H9 (cell line): ENCODE measurements around the gene KRTAP11-1. TPM values are rescaled to one million over a fixed set of nuclear protein-coding genes. Genes with fewer than 3 reads are reported as not detected.

Experiments
- DNase-seq: peaks from one replicate; pipeline ENCODE4 v3.0.0-alpha.2; 2017
- H2AFZ ChIP-seq: one replicate; pipeline ENCODE4 v1.6.1; 2013; ENCODE audit warnings: mild to moderate bottlenecking, low read length, control low read depth, moderate library complexity
- H2AK5ac ChIP-seq: 2 replicates; pipeline ENCODE4 v1.6.1; 2013; ENCODE audit warnings: low read length, control low read depth, mixed read lengths; ENCODE audit not compliant: insufficient read length
- H2BK120ac ChIP-seq: one replicate; pipeline ENCODE4 v1.6.1; 2013; ENCODE audit warnings: low read depth, mild to moderate bottlenecking, low read length, control low read depth, inconsistent platforms; ENCODE audit not compliant: poor library complexity, severe bottlenecking
- H2BK12ac ChIP-seq: 2 replicates; pipeline ENCODE4 v1.6.1; 2013; ENCODE audit warnings: low read length, control low read depth, mixed read lengths, low read depth; ENCODE audit not compliant: insufficient read length
- H2BK15ac ChIP-seq: 2 replicates; pipeline ENCODE4 v1.6.1; 2013; ENCODE audit warnings: low read depth, low read length, control low read depth
- H2BK20ac ChIP-seq: one replicate; pipeline ENCODE4 v1.6.1; 2013; ENCODE audit warnings: low read depth, mild to moderate bottlenecking, low read length, control low read depth, inconsistent platforms; ENCODE audit not compliant: poor library complexity, severe bottlenecking
- H2BK5ac ChIP-seq: 2 replicates; pipeline ENCODE4 v1.6.1; 2013; ENCODE audit warnings: low read length, control low read depth, mixed read lengths; ENCODE audit not compliant: insufficient read length
- H3K14ac ChIP-seq: 2 replicates; pipeline ENCODE4 v1.6.1; 2013; ENCODE audit warnings: low read length, control low read depth; ENCODE audit not compliant: insufficient read depth
- H3K18ac ChIP-seq: 2 replicates; pipeline ENCODE4 v1.6.1; 2013; ENCODE audit warnings: low read depth, mild to moderate bottlenecking, mixed read lengths, low read length, control low read depth; ENCODE audit not compliant: insufficient read length
- H3K23ac ChIP-seq: 2 replicates; pipeline ENCODE4 v1.6.1; 2013; ENCODE audit warnings: low read length, control low read depth, mixed read lengths, low read depth; ENCODE audit not compliant: insufficient read length
- H3K23me2 ChIP-seq: 2 replicates; pipeline ENCODE4 v1.6.1; 2013; ENCODE audit warnings: low read depth, mild to moderate bottlenecking, mixed read lengths, low read length, control low read depth; ENCODE audit not compliant: insufficient read length, poor library complexity, severe bottlenecking
- H3K27ac ChIP-seq: 2 replicates; pipeline ENCODE4 v1.5.1; 2013; ENCODE audit warnings: low read length, control low read depth, mixed read lengths, low read depth; ENCODE audit not compliant: insufficient read length
- H3K27me3 ChIP-seq: 2 replicates; pipeline ENCODE4 v1.6.1; 2013; ENCODE audit warnings: low read length, control low read depth, inconsistent platforms; ENCODE audit not compliant: insufficient read depth
- H3K4ac ChIP-seq: 2 replicates; pipeline ENCODE4 v1.6.1; 2013; ENCODE audit warnings: low read depth, mild to moderate bottlenecking, control low read depth, inconsistent platforms, low read length, moderate library complexity
- H3K4me1 ChIP-seq: 2 replicates; pipeline ENCODE4 v1.6.1; 2013; ENCODE audit warnings: low read length, control low read depth, inconsistent platforms; ENCODE audit not compliant: insufficient read depth
- H3K4me2 ChIP-seq: 2 replicates; pipeline ENCODE4 v1.6.1; 2013; ENCODE audit warnings: low read length, control low read depth, mixed read lengths; ENCODE audit not compliant: insufficient read length, insufficient read depth
- H3K56ac ChIP-seq: 2 replicates; pipeline ENCODE4 v1.6.1; 2013; ENCODE audit warnings: low read depth, mild to moderate bottlenecking, mixed read lengths, low read length, control low read depth; ENCODE audit not compliant: insufficient read length
- H3K79me1 ChIP-seq: 2 replicates; pipeline ENCODE4 v1.6.1; 2013; ENCODE audit warnings: low read depth, mild to moderate bottlenecking, moderate library complexity, low read length, control low read depth, inconsistent platforms; ENCODE audit not compliant: insufficient read depth, poor library complexity, severe bottlenecking
- H3K79me2 ChIP-seq: 2 replicates; pipeline ENCODE4 v1.6.1; 2013; ENCODE audit warnings: low read length, control low read depth, inconsistent platforms; ENCODE audit not compliant: insufficient read depth
- H3K9ac ChIP-seq: 2 replicates; pipeline ENCODE4 v1.6.1; 2013; ENCODE audit warnings: low read length, control low read depth, mixed read lengths; ENCODE audit not compliant: insufficient read length; ENCODE audit errors: extremely low read depth
- H3K9me3 ChIP-seq: one replicate; pipeline ENCODE4 v1.6.1; 2013; ENCODE audit warnings: low read depth, low read length, inconsistent platforms; ENCODE audit not compliant: control insufficient read depth
- H3T11ph ChIP-seq: one replicate; pipeline ENCODE4 v1.6.1; 2013; ENCODE audit warnings: mild to moderate bottlenecking, low read length, control low read depth, inconsistent platforms
- H4K20me1 ChIP-seq: one replicate; pipeline ENCODE4 v1.6.1; 2013; ENCODE audit not compliant: control insufficient read depth, insufficient read length, insufficient read depth
- H4K5ac ChIP-seq: 2 replicates; pipeline ENCODE4 v1.6.1; 2013; ENCODE audit warnings: low read depth, mild to moderate bottlenecking, mixed read lengths, low read length, control low read depth; ENCODE audit not compliant: insufficient read length
- H4K8ac ChIP-seq: replicated peaks from 2 replicates; pipeline ENCODE4 v1.6.1; 2013; ENCODE audit warnings: low read length, control low read depth, mixed read lengths, low read depth; ENCODE audit not compliant: insufficient read length
- H4K91ac ChIP-seq: 2 replicates; pipeline ENCODE4 v1.6.1; 2013; ENCODE audit warnings: low read depth, mild to moderate bottlenecking, moderate library complexity, mixed read lengths, low read length, control low read depth; ENCODE audit not compliant: insufficient read length
- H3K27ac Mint-ChIP-seq, 3 experiments: 2 replicates in 2 of 3; 3 replicates in 1 of 3; pipeline ENCODE4 v1.8.0; 2020 to 2021; ENCODE audit warnings: mixed read lengths in 3 of 3, mild to moderate bottlenecking in 1 of 3, moderate library complexity in 1 of 3
- H3K27me3 Mint-ChIP-seq: 2 replicates; pipeline ENCODE4 v1.8.0; 2021; ENCODE audit warnings: low read depth, mild to moderate bottlenecking, moderate library complexity, mixed read lengths
- H3K36me3 Mint-ChIP-seq, 3 experiments: 2 replicates in 2 of 3; 3 replicates in 1 of 3; pipeline ENCODE4 v1.8.0; 2020 to 2021; ENCODE audit warnings: low read depth in 3 of 3, mixed read lengths in 3 of 3; ENCODE audit not compliant: insufficient read depth in 1 of 3
- H3K4me1 Mint-ChIP-seq, 2 experiments: 2 replicates each; pipeline ENCODE4 v1.8.0; 2020; ENCODE audit warnings: mixed read lengths in 2 of 2
- H3K4me3 Mint-ChIP-seq, 2 experiments: 2 replicates in 1 of 2; 3 replicates in 1 of 2; pipeline ENCODE4 v1.8.0; 2020 to 2021; ENCODE audit warnings: mild to moderate bottlenecking in 2 of 2, mixed read lengths in 2 of 2, moderate library complexity in 1 of 2
- H3K9me3 Mint-ChIP-seq, 2 experiments: 2 replicates in 1 of 2; 3 replicates in 1 of 2; pipeline ENCODE4 v1.8.0; 2020; ENCODE audit warnings: mild to moderate bottlenecking in 2 of 2, mixed read lengths in 2 of 2, moderate library complexity in 1 of 2
- WGBS: extraction: QIAGEN DNeasy Blood & Tissue Kit; methylation state at CpG from one replicate; pipeline ENCODE4 v1.1.7; 2013; ENCODE audit warnings: missing lambda C conversion rate, low lambda C conversion rate, mixed read lengths; ENCODE audit not compliant: insufficient read length; ENCODE audit errors: extremely low coverage; 5-methylcytosine and 5-hydroxymethylcytosine counted together
- total RNA-seq: library from RNA; stranded (reverse); gene quantifications from 2 replicates; pipeline ENCODE4 v1.2.1, GENCODE V29; 2021
- TF ChIP-seq, protein P1 (sequence below): fragments of 200-600 bp; sonication (generic); conservative IDR thresholded peaks from 3 replicates; pipeline ENCODE4 v1.8.0; 2021; ENCODE audit warnings: antibody characterized with exemption, mild to moderate bottlenecking

The KRTAP11-1 gene
- total RNA-seq, 1 experiment from 2014 or later: not detected

DNA sequence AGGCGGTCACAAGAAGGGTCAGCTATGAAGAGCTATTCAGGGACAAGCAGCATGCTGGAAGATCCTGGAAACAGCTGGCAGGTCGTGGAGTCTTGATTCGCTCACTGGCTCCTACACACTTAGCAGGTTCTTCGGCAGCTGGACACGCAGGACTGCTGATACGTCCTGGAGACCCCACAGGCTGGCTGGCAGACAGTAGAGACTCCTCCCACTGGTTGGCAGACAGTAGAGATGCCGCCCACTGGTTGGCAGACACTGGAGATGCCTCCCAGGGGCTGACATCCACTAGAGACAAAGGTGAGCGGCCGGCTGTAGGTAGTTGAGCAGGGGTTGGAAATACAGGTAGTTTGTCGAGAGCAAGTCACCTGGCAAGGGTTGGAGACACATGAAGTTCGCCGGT, 466 bp downstream of the KRTAP11-1 start:
- Histone ChIP-seq H2AK5ac (no peak overlapping the region), H3K27ac (no peak overlapping the region), H3T11ph (no peak overlapping the region), H2BK15ac (no peak overlapping the region), H3K4ac (no peak overlapping the region), H3K23ac (no peak overlapping the region), H4K5ac (no peak overlapping the region), H4K8ac (no peak overlapping the region), H3K4me2 (no peak overlapping the region), H4K91ac (no peak overlapping the region), H3K79me2 (no peaks in the 10 kb centered on the region), H3K56ac (no peak overlapping the region), H4K20me1 (no peaks in the 10 kb centered on the region), H2AFZ (no peak overlapping the region), H3K9me3 (no peaks in the 10 kb centered on the region), H2BK120ac (no peak overlapping the region), H3K23me2 (no peaks in the 10 kb centered on the region), H3K79me1 (no peaks in the 10 kb centered on the region), H3K18ac (no peak overlapping the region), H2BK5ac (no peak overlapping the region), H3K9ac (no peak overlapping the region), H2BK12ac (no peak overlapping the region), H3K27me3 (no peaks in the 10 kb centered on the region; the same call in 1 of the 2 replicates), H3K4me1 (no peaks in the 10 kb centered on the region), H2BK20ac (no peak overlapping the region), H3K14ac (no peak overlapping the region)
- no peak for DNase-seq
- TF ChIP-seq, protein P1, sequence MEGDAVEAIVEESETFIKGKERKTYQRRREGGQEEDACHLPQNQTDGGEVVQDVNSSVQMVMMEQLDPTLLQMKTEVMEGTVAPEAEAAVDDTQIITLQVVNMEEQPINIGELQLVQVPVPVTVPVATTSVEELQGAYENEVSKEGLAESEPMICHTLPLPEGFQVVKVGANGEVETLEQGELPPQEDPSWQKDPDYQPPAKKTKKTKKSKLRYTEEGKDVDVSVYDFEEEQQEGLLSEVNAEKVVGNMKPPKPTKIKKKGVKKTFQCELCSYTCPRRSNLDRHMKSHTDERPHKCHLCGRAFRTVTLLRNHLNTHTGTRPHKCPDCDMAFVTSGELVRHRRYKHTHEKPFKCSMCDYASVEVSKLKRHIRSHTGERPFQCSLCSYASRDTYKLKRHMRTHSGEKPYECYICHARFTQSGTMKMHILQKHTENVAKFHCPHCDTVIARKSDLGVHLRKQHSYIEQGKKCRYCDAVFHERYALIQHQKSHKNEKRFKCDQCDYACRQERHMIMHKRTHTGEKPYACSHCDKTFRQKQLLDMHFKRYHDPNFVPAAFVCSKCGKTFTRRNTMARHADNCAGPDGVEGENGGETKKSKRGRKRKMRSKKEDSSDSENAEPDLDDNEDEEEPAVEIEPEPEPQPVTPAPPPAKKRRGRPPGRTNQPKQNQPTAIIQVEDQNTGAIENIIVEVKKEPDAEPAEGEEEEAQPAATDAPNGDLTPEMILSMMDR: no peak
- no CpG with 5 or more reads among the region's 12 CpGs for WGBS
- Mint-ChIP-seq H3K27ac (no peak overlapping the region; a peak in 1 of 7 replicates), H3K9me3 (no peaks in the 10 kb centered on the region), H3K27me3 (0 out of 2 replicates have a peak, but pooled peaks cover 2% of the 10 kb centered on the region), H3K4me1 (no peaks in the 10 kb centered on the region), H3K4me3 (no peak overlapping the region), H3K36me3 (no peaks in the 10 kb centered on the region)
